HG02642 (cell line): ENCODE results near the gene CSRNP3.
A peak's percentile ranks its signal among the peaks of the same experiment; 100 is the strongest.
"Not testable (repeated sequence)": the region's sequence is repeated elsewhere in the genome, so short reads cannot be mapped to it uniquely, and the experiment has no call there.

Source experiments
- ATAC-seq: cut with Tn5 transposase; IDR thresholded peaks from one replicate; pipeline ENCODE4 v1.9.1; 2021; ENCODE audit warnings: mild to moderate bottlenecking; ENCODE audit not compliant: unreplicated experiment, poor library complexity

Gene CSRNP3

DNA sequence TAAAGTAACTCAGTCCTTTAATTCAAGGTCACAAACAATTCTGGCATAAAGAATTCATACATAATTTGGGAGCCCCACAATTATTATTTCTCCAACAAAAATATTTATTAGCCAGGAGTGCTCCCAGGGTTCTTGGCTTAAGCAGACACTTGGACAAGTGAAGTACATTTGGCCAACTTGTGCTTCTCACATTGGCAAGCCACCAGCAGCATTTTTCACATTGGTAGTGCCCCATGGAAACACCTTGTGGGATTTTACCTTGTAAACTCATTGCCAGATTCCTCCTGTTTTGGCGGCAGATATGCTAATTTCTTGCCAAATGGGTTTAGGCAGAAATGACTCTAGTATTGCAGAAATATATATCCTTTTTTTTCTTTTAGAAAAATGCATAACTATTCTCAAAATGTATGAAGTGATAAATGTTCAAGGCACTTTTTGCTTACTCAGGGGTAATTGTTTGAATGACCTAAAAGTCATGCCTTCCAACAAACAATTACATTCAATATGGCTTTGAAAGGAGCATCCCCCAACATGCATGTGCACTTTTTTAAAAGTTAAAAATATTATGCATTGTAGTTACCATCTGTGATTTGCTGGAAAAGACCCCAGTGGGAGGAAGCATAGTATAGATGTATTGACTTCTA lies 113.5 kb downstream of the CSRNP3 start:
- ATAC-seq: no peak

DNA sequence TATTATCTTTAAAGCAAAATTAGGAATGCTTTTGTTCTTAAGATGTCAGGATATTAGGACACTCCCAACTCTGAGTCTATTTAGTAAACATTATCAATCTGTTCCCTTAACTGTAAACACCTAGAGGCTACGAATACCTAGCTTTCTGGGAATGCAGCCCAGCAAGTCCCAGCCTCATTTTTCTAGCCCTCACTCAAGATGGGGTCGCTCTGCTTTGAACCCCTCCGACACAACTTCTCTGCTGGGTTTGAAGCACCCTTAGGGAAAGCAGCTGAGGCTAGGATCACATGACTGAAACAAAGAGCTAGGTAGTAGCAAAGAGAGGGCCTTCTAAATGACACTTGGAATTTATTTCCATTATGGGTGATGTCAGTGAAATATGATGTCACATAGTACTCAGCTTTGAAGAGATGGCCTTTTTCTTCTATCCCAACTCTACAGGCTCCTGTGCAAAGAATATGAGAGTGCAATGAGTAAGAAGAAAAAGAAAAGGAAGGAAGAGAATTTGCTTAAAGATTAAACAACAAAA lies 114.7 kb downstream of the CSRNP3 start:
- no peak for ATAC-seq

DNA sequence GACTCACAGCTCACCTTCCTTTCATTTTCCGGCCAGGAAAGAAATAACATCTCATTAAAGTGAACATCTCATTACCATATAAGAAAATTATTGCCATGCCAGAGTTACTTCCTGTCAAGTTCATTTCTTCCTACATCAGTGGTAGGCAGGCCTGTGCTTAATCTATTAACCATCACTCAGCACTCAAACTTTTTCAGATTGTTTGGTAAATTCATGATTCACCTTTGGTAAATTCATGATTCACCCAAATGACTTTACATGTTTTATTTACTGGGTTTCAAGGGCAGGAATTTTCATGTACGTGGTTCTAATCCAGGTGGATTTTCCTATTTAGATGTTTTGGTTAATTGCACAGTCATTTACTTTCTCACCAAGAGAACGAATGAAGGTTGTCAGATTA lies 116.5 kb downstream of the CSRNP3 start:
- ATAC-seq: no peak

DNA sequence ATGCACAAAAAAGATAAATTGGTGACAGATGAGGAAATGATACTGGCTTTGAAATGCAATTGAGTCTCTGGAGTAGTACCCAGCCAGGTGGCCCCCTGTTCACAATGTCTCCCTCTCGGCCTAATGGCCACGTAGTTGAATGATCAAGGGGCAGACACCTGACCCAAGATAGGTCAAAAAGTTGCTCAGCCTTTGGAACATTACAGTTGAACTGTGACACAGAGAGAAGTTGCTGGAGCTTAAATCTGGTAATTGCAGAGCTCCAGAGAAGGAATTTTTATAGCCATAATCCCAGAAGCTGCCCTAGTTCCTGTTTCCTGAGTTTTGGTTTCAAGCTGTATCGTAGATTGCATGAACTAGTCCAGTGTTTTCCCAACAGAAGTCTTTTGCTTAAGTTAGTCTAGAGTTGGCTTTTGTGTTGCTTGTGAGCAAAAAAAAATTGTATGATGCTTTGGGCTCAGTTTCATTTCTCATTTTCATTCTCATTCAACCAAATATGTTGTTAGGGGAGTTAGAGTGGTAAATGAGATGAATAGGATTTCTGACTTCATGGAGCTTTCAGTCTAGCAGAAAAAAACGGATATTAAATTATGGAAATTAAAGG lies 117.9 kb downstream of the CSRNP3 start:
- ATAC-seq: peak; percentile 60

DNA sequence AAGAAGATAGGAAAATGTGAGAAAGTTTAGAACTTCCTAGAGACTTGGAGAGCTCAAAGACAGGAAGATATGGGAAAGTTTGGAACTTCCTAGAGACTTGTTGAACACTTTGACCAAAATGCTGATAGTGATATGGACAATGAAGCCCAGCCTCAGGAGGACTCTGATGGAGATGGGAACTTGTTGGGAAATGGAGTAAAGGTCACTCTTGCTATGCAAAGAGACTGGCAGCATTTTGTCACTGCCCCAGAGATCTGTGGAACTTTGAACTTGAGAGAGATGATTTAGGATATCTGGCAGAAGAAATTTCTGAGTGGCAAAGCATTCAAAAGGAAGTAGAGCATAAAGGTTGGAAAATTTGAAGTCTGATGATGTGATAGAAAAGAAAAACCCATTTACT lies 121.5 kb downstream of the CSRNP3 start:
- not testable (repeated sequence) for ATAC-seq

DNA sequence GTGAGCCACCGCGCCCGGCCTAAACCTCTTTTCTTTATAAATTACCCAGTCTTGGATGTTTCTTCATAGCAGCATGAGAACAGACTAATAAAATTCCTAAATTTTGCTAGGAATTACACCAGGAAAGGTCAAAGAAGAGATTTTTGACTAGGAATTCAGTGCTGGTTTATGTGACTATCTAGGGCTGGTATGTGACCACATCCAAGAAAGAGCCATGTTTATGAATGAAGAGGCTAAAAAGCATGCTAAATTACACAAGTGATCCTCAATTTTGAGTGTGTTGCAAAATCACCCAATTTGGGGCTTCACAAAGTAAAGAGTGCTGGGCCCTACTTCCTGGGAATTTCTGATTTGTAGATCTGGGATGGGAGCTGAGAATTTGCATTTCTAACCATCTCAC lies 123.6 kb downstream of the CSRNP3 start:
- ATAC-seq: no peak

DNA sequence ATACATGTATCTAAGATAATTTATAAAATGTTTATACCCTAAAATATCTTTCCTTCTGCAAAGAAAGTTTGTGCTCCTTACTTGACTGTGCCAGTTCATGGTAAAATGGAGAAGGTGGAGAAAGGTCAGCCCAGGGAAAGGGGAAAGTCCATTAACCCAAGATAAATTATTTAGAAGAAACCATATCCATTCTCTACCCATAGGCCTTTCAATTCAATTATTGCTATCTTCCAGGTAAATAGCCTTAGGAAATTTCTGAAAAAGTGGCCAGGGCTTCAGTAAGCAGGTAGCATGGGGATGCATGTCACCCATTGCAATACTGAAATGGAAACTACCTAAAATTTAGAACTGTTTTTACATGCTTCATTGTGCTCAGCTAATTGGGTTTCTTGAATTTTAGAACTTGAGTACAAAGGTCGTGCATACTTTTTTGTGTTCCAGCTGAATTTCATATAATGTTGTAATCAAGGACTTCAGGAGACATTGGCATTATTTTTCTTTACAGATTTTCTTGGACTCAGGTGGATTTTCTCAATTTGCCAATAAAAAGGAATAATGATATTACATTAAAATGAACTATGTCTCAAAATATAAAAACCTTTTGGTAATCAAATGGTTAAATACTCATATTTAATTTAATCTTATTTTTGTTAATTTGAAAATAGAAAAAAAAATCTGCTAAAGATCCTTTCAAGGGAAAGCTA lies 124.9 kb downstream of the CSRNP3 start:
- ATAC-seq: no peak

DNA sequence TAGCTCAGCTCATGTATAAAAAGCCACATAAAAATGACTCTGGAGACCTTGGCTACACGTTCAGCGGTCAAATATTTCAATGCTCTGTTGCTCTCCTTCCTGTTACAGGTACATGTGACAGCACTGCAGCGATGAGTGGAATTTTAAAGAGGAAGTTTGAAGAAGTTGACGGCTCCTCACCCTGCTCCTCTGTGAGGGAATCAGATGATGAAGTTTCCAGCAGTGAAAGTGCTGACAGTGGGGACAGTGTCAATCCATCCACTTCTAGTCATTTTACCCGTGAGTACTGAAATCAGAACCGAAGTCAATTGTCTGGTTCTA lies 125.4 kb downstream of the CSRNP3 start:
- ATAC-seq: peak; percentile 75

DNA sequence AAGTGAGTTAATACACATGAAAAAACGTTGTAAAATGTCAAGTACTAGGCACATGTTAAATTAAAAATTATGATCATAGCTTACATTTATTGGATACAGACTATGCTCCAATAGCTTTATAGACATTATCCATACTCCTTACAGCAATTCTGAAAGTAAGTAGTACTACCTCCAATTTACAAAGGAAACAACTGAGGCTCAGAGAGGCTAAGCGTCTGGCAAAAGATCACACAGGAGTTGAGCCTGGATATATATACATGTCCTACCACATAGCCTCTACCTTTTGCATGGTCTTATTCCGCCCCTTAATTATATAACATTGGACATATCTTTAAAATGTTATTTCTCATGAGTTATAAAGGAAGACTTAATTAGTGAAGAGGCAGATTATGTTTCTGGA lies 127.3 kb downstream of the CSRNP3 start:
- no peak for ATAC-seq

DNA sequence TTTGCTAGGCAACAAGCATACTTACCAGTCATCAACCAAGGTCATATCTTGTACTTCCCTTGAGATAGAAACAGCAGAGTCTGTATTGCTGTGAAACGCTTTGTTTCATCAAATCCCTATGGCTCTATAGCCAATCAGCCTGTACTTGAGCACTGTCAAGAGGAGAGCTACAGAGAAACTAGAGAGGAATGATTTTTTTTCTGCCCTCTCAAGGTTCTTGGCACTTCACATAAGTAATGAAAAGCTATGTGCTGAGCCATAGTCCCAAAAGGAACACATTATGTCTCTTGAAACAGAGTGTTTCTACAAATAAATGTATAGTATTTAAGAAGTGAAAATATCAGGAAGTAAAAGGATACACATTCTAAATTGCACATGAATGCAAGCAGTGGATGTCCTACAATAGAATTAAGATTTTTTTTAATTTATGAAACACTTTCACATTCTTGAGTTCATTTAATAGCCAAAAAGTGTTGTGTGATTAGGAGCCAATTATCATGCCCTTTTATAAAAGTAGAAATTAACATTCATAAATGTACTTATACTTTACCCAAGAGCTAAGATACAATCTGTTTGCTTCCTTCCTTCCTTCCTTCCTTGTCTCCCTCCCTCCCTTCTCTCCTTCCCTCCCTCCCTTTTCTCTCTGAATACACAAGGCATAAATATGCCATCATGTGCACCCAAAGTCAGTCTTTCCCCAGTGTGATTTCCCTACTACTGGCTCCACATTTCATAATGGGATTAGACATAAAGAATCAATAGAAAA lies 131.8 kb downstream of the CSRNP3 start:
- ATAC-seq: no peak

DNA sequence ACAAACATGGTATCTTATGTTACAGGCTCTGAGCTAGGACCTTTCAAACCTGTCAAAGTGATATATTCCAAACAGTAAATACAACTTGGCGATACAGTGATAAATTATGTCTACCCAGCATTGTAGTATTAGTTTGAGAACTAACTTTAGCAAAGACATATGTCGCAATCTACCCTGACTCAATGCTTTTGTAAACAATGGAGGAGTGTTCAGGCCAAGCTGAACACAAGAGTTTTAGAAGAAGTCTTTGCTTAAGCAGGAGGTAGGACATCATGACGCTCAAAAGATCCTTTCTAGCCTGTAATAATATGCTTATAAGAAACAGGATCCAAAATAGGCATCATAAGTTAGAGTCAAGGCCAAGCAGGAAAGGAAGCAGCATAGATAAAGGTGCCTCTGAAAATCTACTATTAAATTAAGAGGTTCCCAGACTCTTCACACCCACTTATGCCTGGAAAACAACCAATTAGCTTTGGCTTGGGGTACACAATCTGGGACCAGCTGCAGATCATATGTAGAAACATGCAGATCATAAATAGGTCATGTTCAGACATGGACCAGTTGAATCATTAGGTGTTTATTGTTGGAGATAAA lies 132.5 kb downstream of the CSRNP3 start:
- no peak for ATAC-seq

DNA sequence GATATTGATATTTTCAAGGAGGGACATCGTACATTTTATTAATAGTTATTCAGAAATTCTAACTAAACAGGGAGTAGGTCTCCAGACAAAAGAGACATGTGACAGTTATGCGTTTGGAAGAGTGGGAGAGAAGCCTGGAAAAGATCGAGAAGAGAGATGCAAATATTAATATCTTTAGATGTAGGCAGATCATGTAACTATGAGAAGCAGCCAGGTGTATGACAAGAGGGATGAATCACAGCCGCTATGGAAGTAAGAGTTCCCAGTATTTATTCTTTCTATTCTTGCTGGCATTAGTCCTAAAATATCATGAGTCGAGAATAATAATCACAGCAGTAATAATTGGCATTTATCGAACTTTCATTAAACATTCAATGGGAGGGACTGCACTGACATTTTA lies 140.2 kb downstream of the CSRNP3 start:
- ATAC-seq: no peak

DNA sequence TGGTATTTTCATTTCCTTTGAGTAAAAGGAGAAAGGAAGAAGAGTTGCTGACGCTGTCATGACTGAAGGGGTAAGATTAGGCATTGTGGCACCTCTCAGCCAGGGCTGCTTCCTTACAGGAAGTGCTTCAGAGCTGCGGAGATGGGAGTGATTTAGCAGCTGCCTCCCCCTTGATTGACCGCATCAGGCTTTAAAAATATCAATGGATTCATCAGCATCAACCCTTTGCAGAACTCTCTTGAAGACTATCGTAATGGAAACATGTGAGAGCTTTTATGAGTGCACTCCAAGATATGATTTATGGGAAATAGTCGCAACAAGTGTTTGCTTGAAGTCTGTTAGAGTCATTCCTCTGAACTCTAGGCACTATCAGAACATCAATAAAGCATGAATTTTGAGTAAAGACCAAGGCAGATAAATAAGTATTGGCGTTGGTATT lies 141.1 kb downstream of the CSRNP3 start:
- ATAC-seq: no peak

DNA sequence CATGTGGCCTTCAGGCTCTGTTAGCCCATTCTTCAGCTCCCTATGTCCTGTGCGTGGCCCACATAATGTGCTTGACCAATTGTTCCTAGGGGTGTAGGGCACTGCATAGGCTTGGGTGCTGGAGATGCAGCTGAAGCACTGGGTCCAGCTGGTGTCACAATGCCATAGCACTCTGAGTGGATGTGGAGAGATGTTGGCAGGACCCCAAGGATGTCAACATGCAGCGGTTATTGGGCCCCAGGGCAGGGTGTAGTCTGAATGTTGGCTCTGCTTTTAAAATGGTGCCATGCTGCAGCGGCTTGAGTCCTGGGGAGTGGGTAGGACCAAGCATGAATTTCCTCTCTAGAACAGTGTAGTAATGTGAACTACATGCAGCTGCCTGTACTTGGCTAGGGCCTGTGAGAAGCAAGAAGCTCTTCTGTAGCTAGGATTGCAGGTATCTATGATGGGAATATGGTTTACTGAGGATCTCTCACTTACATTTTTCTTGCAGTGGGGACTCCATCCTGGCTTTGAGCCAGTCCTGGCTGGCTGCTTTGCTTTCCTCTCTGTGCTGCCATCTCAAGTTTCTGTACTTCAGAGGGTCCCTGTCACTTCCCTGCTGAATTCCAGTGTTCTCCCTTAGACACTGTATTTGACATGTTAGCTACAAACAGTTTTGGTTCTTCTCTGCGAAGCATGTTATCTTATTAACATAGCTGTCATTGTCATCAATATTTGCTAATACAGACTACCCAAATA lies 148.4 kb downstream of the CSRNP3 start:
- no peak for ATAC-seq

DNA sequence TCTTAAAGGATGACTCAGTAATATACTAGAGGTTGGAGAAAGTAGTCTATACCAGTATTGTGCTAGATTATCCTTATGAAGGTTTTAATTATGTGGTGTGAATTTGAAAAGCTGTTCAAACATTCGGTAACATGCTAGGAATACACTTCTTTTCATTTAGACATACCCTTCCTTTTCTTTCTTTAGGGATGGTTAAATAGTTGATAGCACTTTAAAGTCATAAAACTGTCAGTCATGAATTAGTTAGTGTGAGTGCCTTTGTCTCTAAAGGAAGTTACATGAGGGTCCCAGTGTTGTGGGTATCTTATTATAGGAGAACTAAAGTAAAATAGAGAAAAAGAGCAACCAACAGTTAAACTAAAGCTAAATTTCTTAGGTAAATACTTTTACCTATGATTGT lies 149.3 kb downstream of the CSRNP3 start:
- no peak for ATAC-seq

DNA sequence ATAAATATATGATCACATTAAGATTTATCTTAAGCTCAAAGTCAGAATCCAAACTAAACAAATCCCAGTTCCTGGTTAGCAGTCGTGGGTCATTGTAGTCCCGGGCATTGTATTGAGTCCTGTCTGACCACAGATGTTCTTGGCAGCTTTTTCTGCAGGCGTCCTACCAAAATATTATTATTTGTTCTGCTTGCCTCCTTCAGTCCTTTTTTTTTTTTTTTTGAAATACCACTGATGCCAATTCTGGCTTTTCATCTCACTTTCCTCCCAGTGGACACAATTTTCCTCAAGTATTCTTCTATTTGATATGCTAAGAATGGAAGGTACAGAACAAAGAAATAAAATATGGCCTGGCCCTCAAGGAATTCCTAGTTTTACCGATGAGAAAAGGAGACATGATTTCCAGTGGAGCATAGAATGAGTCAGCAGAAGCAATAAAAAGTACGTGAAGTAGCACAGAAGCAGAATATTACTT lies 151.6 kb downstream of the CSRNP3 start:
- ATAC-seq: no peak

DNA sequence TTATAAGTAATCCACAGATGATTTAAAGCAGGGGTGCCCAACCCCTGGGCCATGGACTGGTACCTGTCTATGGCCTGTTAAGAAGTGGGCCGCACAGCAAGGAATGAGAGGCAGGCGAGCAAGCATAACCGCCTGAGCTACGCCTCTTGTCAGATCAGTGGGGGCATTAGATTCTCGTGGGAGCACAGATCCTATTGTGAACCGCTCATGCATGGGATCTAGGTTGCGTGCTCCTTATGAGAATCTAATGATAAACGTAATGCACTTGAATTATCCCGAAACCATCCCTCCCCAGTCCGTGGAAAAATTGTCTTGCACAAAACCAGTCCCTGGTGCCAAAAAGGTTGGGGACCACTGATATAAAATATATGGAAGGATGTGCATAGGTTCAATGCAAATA lies 153.7 kb downstream of the CSRNP3 start:
- ATAC-seq: no peak

DNA sequence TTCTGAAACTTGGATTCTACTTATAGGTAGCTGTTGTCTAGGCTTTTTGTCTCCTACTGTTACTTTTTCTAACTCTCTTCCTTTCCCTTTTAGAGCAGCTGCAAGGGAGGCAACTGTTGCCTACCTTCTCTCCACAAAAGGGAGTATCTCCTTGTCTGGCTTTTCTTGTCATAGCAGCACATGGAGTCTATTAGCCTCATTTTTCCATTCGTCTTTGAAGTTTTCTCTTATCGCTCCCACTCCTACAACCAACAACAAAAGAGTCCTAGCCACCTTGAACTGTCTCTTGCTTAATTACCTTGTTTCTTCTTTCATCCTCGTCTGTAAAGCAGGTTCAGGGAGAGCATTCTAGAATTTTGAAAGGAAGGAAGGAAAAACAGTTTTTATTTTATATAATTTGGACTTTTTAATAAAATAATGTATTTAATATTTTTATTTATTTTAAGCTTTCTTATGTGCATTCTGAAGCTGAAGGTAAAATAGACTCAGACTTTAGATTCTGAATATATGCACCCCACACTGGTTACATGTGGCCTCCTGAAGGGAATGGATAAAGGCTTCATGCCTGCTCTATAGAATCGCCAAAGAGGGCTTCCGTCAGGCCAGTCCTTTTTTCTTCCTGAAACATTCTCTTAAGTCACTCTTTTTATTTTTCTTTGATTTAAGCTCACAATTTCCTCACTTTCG lies 154.4 kb downstream of the CSRNP3 start:
- ATAC-seq: no peak

DNA sequence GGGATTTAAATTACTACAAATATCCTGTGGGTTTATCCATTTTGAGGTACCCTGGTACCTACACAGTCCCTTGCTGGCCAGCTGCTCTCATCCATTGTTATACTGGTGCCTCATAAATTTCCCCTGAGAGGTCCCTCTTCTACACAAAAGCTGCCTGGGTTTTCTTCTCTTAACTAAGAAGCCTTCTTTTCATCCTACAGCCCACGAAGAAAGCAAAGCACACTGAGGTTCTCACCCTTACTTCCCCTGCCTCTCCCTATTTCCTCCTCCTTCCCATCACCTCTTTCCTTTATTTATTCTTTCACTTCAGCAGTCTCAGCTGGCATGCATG lies 154.9 kb downstream of the CSRNP3 start:
- no peak for ATAC-seq
